Right kidney (tissue), 1 donor: ENCODE data around the gene PARD3B.

Source experiments
- DNase-seq: peaks from one replicate; pipeline ENCODE4 v3.0.0-alpha.2; 2016

The PARD3B gene

GRCh38 chr2:204753841-204754240 is 208.6 kb downstream of the PARD3B start:
- no peak for DNase-seq

DNA sequence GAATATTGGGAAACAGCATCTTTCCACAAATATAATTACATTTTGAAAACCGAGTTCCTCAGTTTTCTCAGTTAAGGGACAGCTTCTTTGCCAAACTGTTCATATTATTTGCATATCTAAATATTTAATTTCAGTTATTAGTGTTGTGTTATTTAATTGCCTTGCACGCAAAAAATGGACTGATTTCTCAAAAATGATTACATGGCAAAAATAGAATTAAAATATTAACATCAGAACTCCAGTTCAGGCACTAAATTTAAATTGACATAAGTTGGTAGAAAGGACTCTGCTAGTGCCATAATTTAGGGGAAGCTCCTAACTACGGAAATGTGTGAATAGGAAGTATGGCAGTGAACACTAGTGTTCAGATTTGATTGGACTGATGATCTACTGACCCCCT is 209.6 kb downstream of the PARD3B start:
- no peak for DNase-seq

- DNase-seq: no peak
Observed at GRCh38 chr2:204763974-204764703, 218.9 kb downstream of the PARD3B start.

GRCh38 chr2:204770735-204771134 is 225.5 kb downstream of the PARD3B start:
- DNase-seq: no peak

- no peak for DNase-seq
Observed at GRCh38 chr2:204771721-204772120, 226.4 kb downstream of the PARD3B start.

DNA sequence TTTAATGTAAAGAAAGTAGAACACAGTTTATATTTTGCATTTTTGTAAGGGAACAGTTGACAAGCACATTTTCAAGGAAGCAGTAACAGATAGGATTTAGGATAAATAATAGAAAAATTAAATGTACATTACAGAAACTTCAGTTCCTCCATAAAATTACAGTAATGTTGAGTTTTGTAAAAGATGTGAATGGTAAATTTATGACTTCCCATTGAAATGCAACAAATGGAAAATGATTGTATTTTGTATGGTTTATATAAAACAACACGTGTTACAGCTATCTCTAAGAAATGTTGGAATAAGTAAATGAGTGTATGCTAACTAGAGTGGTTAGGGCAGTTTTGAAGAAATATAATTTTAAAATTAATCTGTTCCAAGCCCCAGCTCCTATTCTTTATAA is 227.3 kb downstream of the PARD3B start:
- no peak for DNase-seq

- DNase-seq: no peak
Observed at GRCh38 chr2:204775766-204776165, 230.5 kb downstream of the PARD3B start.

GRCh38 chr2:204776781-204777559 is 231.7 kb downstream of the PARD3B start:
- no peak for DNase-seq

GRCh38 chr2:204779771-204780170 is 234.5 kb downstream of the PARD3B start:
- DNase-seq: no peak

DNA sequence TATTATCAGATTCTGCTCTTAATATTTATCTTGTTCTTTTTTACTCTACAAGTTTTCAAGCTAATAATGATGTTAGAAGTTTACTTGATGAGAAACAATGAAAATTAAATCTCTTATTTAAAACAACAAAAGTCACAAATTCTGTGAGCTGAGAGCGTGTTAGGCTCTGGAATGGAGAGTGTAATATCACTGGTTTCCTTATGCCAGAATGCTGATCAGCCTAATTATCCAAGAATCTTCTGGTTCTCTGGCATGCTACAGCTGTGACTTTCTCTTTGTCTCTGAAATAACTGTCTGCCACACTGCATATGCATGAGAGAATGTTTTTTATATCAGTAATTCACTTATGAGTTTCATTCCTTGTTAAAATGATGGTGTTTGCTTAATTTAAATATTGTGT is 236.7 kb downstream of the PARD3B start:
- no peak for DNase-seq

DNA sequence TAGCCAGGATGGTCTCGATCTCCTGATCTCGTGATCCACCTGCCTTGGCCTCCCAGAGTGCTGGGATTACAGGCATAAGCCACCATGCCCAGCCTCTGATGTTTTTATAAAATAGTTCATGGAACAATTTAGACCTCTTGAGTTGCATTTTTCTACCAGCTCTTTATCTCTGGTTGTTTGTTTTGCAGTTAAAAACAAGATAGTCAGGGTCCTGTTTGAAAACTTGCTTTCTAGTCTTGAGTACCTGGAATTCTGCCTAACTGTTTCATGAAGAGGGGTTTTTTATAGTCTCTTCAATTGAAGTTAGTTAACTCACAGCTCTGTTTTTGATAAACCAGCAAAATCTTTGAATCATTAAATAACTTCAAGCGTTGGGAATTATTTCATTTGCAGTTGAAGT is 244.8 kb downstream of the PARD3B start:
- no peak for DNase-seq

GRCh38 chr2:204791230-204791629 is 246.0 kb downstream of the PARD3B start:
- DNase-seq: no peak

DNA sequence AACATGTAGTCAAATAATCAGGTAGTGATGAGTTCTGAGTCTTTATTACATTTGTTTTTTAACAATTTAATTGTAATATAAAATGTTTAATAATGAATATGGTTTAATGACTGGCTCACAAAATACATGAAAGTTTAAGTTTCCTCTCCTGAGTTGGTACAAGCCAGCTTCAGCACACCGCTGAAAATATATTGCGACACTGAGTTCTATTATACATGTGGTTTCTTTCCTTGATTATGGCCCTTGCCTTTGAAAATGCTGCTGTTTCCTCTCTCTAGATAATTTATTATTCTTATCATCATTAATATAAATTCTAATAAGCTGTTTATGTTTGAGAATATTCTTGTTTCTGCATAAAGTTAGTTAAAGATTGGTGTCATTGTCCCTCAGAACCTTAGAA is 249.3 kb downstream of the PARD3B start:
- no peak for DNase-seq

- DNase-seq: no peak
Observed at GRCh38 chr2:204795156-204795555, 249.9 kb downstream of the PARD3B start.

DNA sequence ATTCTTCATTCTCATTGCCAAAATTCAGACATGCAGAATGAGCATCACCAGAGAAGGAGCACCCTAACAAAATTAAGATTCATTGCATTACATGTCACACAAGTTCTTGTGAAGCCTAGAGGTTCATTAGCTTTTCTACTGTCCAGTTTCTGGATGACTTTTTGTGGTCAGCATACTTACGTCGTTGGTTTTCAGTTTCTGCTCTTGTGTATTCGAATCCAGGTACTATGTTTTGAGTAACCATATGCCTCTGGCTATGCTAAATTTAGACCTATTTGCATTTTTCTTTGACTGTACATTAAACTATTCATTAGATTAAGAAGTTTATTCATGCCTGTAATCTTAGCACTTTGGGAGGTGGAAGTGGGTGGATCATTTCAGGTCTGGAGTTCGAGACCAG is 251.3 kb downstream of the PARD3B start:
- no peak for DNase-seq

- no peak for DNase-seq
Observed at GRCh38 chr2:204799791-204800190, 254.5 kb downstream of the PARD3B start.

DNA sequence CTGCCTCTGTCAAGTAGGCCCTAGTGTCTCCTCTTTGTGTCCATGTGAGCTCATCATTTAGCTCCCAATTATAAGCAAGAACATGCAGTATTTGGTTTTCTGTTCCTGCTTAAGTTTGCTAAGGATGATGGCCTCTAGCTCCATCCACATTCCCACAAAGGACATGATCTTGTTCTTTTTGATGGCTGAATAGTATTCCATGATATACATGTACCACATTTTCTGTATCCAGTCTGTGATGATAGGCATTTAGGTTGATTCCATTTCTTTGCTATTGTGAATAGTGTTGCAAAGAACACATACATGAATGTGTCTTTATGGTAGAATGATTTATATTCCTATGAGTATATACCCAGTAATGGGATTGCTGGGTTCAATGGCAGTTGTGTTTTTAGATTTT is 263.2 kb downstream of the PARD3B start:
- DNase-seq: no peak

- DNase-seq: no peak
Observed at GRCh38 chr2:204824751-204825453, 279.6 kb downstream of the PARD3B start.

- no peak for DNase-seq
Observed at GRCh38 chr2:204825681-204826080, 280.4 kb downstream of the PARD3B start.

GRCh38 chr2:204827701-204828590 is 282.7 kb downstream of the PARD3B start:
- DNase-seq: peak; percentile 18

GRCh38 chr2:204834716-204835384 is 289.6 kb downstream of the PARD3B start:
- DNase-seq: no peak

DNA sequence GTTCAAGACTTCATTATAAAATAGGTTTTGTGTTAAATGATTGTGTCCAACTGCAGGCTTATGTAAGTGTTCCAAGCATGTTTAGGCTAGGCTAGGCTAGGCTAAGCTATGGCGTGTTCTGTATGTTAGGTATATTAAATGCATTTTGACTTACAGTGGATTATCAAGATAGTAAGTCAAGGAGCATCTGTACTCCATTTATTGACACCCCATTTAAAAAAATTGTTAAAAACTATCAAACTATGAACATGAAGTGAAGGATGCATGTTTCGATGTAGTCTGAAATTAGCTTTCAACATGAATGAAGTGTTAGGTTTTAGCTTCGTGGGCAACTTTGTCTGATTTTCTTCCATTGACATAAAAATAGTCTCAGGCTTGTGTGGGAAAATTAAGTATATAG is 290.5 kb downstream of the PARD3B start:
- DNase-seq: no peak
